HepG2 (cell line): ENCODE results near the gene CDX1. TPM values are rescaled to one million over a fixed set of nuclear protein-coding genes. Genes with fewer than 3 reads are reported as not detected.

ENCODE experiments used
- ATAC-seq: fragments of 200-7000 bp; cut with Tn5 transposase; 3 replicates; pipeline ENCODE4 v1.9.1; 2020; ENCODE audit warnings: mild to moderate bottlenecking, moderate library complexity
- BruUV-seq: library from RNA; stranded (reverse); fragments of 400-500 nt; replicated peaks from 2 replicates; lab custom pipeline; 2021; lab: Mats Ljungman, UMichigan
- CTCF ChIA-PET: fragments of 300-600 bp; formaldehyde crosslinking; extraction: SDS; loops from one replicate; lab custom pipeline; 2021; ENCODE audit warnings: low total read pairs, inconsistent platforms, low intra/inter-chr PET ratio; lab: Yijun Ruan, JAX
- POLR2A ChIA-PET: fragments of 350-600 bp; sonication (Branson Sonifier 250); formaldehyde crosslinking; loops from one replicate; lab custom pipeline; 2020; ENCODE audit warnings: antibody characterized with exemption, inconsistent platforms; lab: Yijun Ruan, JAX
- DNase-seq: peaks from one replicate; pipeline ENCODE4 v3.0.0-alpha.2; 2015; ENCODE audit warnings: low spot score
- FAIRE-seq: peaks from 3 replicates; lab custom pipeline; 2011; peaks lifted over from hg19 to GRCh38; lab: Jason Lieb, UNC
- H2AFZ ChIP-seq: one replicate; pipeline ENCODE4 v1.6.1; 2011; ENCODE audit warnings: low read length, inconsistent platforms
- H3K27ac ChIP-seq: fragments of 300-600 bp; 3 replicates; pipeline ENCODE4 v1.8.0; 2011; ENCODE audit warnings: mixed run types, mild to moderate bottlenecking, mixed read lengths, low read length, inconsistent platforms; ENCODE audit not compliant: insufficient read depth; ENCODE audit errors: extremely low read length
- H3K27me3 ChIP-seq, 2 experiments: fragments of 200-600 bp in 1 of 2; 2 replicates in 1 of 2; 3 replicates in 1 of 2; pipeline versions ENCODE4 v1.6.0 to v1.8.0; 2011; ENCODE audit warnings: low read length in 2 of 2, mild to moderate bottlenecking in 2 of 2, moderate library complexity in 2 of 2, inconsistent platforms in 1 of 2; ENCODE audit not compliant: insufficient read depth in 2 of 2, control insufficient read depth in 1 of 2
- H3K36me3 ChIP-seq, 2 experiments: fragments of 200-600 bp in 1 of 2; replicated peaks in 1 of 2; 2 replicates in 1 of 2; 3 replicates in 1 of 2; pipeline versions ENCODE4 v1.5.1 to v1.8.0; 2011; ENCODE audit warnings: low read length in 2 of 2, inconsistent platforms in 1 of 2; ENCODE audit not compliant: insufficient read depth in 2 of 2, control insufficient read depth in 1 of 2
- H3K4me1 ChIP-seq: 2 replicates; pipeline ENCODE4 v1.5.1; 2012; ENCODE audit warnings: low read length, inconsistent platforms; ENCODE audit not compliant: insufficient read depth
- H3K4me2 ChIP-seq: 2 replicates; pipeline ENCODE4 v1.6.0; 2011; ENCODE audit warnings: low read depth, low read length, inconsistent platforms
- H3K4me3 ChIP-seq, 3 experiments: fragments of 200-600 bp in 1 of 3; sonication (generic), shearing (Covaris generic) in 1 of 3; replicated peaks in 1 of 3; 2 replicates each; pipeline ENCODE4 v1.5.1; 2011 to 2016; ENCODE audit warnings: low read length in 3 of 3, inconsistent platforms in 2 of 3, low read depth in 2 of 3, mild to moderate bottlenecking in 2 of 3, control low read depth in 1 of 3, mixed read lengths in 1 of 3; ENCODE audit not compliant: insufficient read depth in 1 of 3
- H3K79me2 ChIP-seq: one replicate; pipeline ENCODE4 v1.6.1; 2011; ENCODE audit warnings: low read length, inconsistent platforms; ENCODE audit not compliant: insufficient read depth
- H3K9ac ChIP-seq: 2 replicates; pipeline ENCODE4 v1.6.0; 2011; ENCODE audit warnings: mild to moderate bottlenecking, low read depth, low read length, inconsistent platforms; ENCODE audit not compliant: insufficient read depth
- H3K9me3 ChIP-seq: 2 replicates; pipeline ENCODE4 v1.5.1; 2012; ENCODE audit warnings: mild to moderate bottlenecking, low read length
- H4K20me1 ChIP-seq: 2 replicates; pipeline ENCODE4 v1.6.0; 2011; ENCODE audit warnings: inconsistent platforms, mild to moderate bottlenecking, low read length, moderate library complexity; ENCODE audit not compliant: insufficient read depth
- ARNT2 ChIP-seq: sonication (generic); formaldehyde crosslinking; IDR thresholded peaks from 2 replicates; pipeline ENCODE4 v1.8.0; 2022; ENCODE audit warnings: mild to moderate bottlenecking, low read depth, missing genetic modification reagents, moderate library complexity
- DR1 ChIP-seq: sonication (generic); formaldehyde crosslinking; IDR thresholded peaks from 2 replicates; pipeline ENCODE4 v1.8.0; 2021; ENCODE audit warnings: mild to moderate bottlenecking, missing genetic modification reagents, inconsistent platforms
- PITX1 ChIP-seq: sonication (generic); formaldehyde crosslinking; IDR thresholded peaks from 2 replicates; pipeline ENCODE4 v1.5.1; 2020; ENCODE audit warnings: mild to moderate bottlenecking, missing genetic modification reagents
- SP2 ChIP-seq: sonication (generic); formaldehyde crosslinking; IDR thresholded peaks from 2 replicates; pipeline ENCODE4 v1.5.1; 2020; ENCODE audit warnings: mild to moderate bottlenecking, missing genetic modification reagents
- ZNF317 ChIP-seq: sonication (generic); formaldehyde crosslinking; IDR thresholded peaks from 2 replicates; pipeline ENCODE4 v1.5.0; 2020; ENCODE audit warnings: mild to moderate bottlenecking, missing genetic modification reagents
- WGBS: methylation state at CpG from one replicate; pipeline ENCODE4 v1.1.6; 2017; ENCODE audit warnings: low lambda C conversion rate; 5-methylcytosine and 5-hydroxymethylcytosine counted together
- in situ Hi-C: cut with HindIII; loops from 2 replicates; pipeline ENCODE4 v1.10.0; 2017; ENCODE audit warnings: low pct_unique_long_range_greater_than_20kb; ENCODE audit not compliant: extremely low pct_ligation_motif_present
- intact Hi-C: fragments of 100-400 bp; cut with micrococcal nuclease; formaldehyde crosslinking; loops from one replicate; pipeline ENCODE4 v1.10.0; 2022; ENCODE audit not compliant: unreplicated experiment
- polyA plus RNA-seq, 8 experiments: library from polyadenylated mRNA; depleted of rRNA in 3 of 8; stranded (reverse) in 7 of 8; unstranded in 1 of 8; fragments of >200 nt; fragmentation: Illumina TruSeq in 4 of 8; extraction: Trizol in 4 of 8; gene quantifications; 2 replicates each; pipeline versions ENCODE4 v1.2.1 to v1.2.3, GENCODE V29; 2011 to 2016; ENCODE audit warnings: low read depth in 4 of 8, missing spikeins in 1 of 8, mixed read lengths in 1 of 8; ENCODE audit not compliant: insufficient read depth in 1 of 8
- total RNA-seq, 5 experiments: library from RNA; depleted of rRNA; stranded (reverse); fragments of >200 nt; fragmentation: Illumina TruSeq; extraction: Trizol; gene quantifications; 2 replicates each; pipeline ENCODE4 v1.2.3, GENCODE V29; 2016; ENCODE audit warnings: low read depth in 1 of 5
- TF ChIP-seq, protein P1 (sequence below): IDR thresholded peaks from 2 replicates; pipeline ENCODE4 v1.4.0; 2020; ENCODE audit warnings: mild to moderate bottlenecking, missing genetic modification reagents
- TF ChIP-seq, protein P2 (sequence below): sonication (generic); formaldehyde crosslinking; IDR thresholded peaks from 2 replicates; pipeline ENCODE4 v1.8.0; 2022; ENCODE audit warnings: mild to moderate bottlenecking, missing genetic modification reagents, moderate library complexity
- TF ChIP-seq, protein P3 (sequence below): sonication (generic); formaldehyde crosslinking; IDR thresholded peaks from 2 replicates; pipeline ENCODE4 v1.4.0; 2020; ENCODE audit warnings: missing genetic modification reagents
- TF ChIP-seq, protein P4 (sequence below): sonication (generic); formaldehyde crosslinking; IDR thresholded peaks from 2 replicates; pipeline ENCODE4 v1.8.0; 2022; ENCODE audit warnings: missing genetic modification reagents, mild to moderate bottlenecking, moderate library complexity, borderline replicate concordance

Gene CDX1
- total and polyA plus RNA-seq, 2 of the 13 experiments (the other 11 are each of a cell fraction or from before 2014, with no cell fraction given): not detected

DNA sequence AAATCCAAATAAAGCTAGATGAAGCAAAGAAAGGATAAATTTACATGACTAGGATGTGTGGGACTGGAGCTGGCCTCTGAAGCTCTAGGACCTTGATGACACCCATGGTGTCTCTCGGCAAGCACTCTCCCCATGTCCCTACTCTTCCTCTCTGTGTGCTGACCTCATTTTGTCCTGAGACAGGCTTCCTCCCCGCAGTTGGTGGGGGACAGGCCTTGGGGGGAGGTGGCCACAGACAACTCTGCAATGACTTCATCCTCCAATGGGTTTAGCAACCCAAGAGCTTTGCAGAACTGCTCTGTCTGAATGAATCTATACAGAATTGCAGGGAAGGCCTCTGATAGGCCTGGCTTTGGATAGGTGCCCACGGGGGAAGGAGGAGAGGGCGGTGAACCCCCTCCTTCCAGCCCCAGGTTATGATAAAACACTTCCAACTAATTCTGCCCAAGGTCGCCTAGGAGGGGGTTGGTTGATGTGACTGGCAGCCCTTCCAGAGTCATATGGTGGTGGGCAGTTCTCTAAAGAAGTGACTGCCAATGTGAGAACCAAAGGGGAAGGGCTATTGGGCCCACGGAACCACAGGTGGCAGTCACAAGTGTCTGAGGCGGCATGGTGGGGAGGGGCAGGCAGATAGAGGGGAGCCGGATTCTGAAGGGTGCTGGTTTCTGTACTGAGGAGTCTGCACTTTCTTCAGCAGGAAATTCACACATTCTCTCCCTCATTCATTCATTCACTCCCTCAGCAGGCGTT, 29.3 kb downstream of the CDX1 start (continued):
- TF ChIP-seq, protein P1, sequence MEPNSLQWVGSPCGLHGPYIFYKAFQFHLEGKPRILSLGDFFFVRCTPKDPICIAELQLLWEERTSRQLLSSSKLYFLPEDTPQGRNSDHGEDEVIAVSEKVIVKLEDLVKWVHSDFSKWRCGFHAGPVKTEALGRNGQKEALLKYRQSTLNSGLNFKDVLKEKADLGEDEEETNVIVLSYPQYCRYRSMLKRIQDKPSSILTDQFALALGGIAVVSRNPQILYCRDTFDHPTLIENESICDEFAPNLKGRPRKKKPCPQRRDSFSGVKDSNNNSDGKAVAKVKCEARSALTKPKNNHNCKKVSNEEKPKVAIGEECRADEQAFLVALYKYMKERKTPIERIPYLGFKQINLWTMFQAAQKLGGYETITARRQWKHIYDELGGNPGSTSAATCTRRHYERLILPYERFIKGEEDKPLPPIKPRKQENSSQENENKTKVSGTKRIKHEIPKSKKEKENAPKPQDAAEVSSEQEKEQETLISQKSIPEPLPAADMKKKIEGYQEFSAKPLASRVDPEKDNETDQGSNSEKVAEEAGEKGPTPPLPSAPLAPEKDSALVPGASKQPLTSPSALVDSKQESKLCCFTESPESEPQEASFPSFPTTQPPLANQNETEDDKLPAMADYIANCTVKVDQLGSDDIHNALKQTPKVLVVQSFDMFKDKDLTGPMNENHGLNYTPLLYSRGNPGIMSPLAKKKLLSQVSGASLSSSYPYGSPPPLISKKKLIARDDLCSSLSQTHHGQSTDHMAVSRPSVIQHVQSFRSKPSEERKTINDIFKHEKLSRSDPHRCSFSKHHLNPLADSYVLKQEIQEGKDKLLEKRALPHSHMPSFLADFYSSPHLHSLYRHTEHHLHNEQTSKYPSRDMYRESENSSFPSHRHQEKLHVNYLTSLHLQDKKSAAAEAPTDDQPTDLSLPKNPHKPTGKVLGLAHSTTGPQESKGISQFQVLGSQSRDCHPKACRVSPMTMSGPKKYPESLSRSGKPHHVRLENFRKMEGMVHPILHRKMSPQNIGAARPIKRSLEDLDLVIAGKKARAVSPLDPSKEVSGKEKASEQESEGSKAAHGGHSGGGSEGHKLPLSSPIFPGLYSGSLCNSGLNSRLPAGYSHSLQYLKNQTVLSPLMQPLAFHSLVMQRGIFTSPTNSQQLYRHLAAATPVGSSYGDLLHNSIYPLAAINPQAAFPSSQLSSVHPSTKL: no peak
- TF ChIP-seq, protein P2, sequence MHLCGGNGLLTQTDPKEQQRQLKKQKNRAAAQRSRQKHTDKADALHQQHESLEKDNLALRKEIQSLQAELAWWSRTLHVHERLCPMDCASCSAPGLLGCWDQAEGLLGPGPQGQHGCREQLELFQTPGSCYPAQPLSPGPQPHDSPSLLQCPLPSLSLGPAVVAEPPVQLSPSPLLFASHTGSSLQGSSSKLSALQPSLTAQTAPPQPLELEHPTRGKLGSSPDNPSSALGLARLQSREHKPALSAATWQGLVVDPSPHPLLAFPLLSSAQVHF (CRISPR knock-in tag): no peak
- no peak for TF ChIP-seq SP2 (CRISPR knock-in tag)
- no peak for TF ChIP-seq DR1 (CRISPR knock-in tag)
- no peak for TF ChIP-seq ARNT2 (CRISPR knock-in tag)
- TF ChIP-seq ZNF317: no peak

DNA sequence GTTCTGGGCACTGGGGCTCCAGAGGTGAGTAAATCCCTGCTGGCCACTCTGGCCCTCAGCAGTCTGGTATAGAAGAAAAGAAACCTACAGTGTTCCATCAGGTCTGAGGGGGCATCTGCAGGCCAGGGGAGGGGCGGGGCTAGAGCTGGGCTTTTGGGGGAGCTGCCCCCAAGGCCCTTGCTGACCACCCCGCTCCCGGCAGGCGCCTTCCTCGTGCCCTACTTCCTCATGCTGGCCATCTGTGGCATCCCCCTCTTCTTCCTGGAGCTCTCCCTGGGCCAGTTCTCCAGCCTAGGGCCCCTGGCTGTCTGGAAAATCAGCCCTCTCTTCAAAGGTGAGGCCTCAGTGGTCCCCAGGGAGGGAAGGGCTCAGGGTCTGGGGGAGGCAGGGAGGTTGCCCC, 29.9 kb downstream of the CDX1 start:
- no peak overlapping the region for H3K4me2 ChIP-seq
- H3K4me3 ChIP-seq: no peak overlapping the region
- in situ Hi-C loops (no loop called here), intact Hi-C loops (no loop called here)
- BruUV-seq: no TSS peak
- no peaks in the 10 kb centered on the region for H3K79me2 ChIP-seq
- FAIRE-seq: no peak
- no peak overlapping the region for H3K27ac ChIP-seq
- WGBS: 0% methylated on average over 1 of the region's 5 CpGs
- H3K9me3 ChIP-seq: no peaks in the 10 kb centered on the region
- no peaks in the 10 kb centered on the region for H4K20me1 ChIP-seq
- ChIA-PET POLR2A (no interaction called here), CTCF (no interaction called here)
- H2AFZ ChIP-seq: no peak overlapping the region
- H3K27me3 ChIP-seq: peaks cover 0 to 35% of the 10 kb centered on the region in 2 experiments; a peak in 4 of 5 replicates
- DNase-seq: no peak
- no peak for ATAC-seq
- TF ChIP-seq, protein P3, sequence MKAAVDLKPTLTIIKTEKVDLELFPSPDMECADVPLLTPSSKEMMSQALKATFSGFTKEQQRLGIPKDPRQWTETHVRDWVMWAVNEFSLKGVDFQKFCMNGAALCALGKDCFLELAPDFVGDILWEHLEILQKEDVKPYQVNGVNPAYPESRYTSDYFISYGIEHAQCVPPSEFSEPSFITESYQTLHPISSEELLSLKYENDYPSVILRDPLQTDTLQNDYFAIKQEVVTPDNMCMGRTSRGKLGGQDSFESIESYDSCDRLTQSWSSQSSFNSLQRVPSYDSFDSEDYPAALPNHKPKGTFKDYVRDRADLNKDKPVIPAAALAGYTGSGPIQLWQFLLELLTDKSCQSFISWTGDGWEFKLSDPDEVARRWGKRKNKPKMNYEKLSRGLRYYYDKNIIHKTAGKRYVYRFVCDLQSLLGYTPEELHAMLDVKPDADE (CRISPR knock-in tag): no peak
- TF ChIP-seq PITX1 (CRISPR knock-in tag): no peak
- TF ChIP-seq, protein P4, sequence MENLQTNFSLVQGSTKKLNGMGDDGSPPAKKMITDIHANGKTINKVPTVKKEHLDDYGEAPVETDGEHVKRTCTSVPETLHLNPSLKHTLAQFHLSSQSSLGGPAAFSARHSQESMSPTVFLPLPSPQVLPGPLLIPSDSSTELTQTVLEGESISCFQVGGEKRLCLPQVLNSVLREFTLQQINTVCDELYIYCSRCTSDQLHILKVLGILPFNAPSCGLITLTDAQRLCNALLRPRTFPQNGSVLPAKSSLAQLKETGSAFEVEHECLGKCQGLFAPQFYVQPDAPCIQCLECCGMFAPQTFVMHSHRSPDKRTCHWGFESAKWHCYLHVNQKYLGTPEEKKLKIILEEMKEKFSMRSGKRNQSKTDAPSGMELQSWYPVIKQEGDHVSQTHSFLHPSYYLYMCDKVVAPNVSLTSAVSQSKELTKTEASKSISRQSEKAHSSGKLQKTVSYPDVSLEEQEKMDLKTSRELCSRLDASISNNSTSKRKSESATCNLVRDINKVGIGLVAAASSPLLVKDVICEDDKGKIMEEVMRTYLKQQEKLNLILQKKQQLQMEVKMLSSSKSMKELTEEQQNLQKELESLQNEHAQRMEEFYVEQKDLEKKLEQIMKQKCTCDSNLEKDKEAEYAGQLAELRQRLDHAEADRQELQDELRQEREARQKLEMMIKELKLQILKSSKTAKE (CRISPR knock-in tag): no peak
- H3K36me3 ChIP-seq: no peaks in the 10 kb centered on the region
- no peak overlapping the region for H3K9ac ChIP-seq
- H3K4me1 ChIP-seq: no peaks in the 10 kb centered on the region
